ENCODE measurements around the gene PRIM1.
"Not testable (repeated sequence)": the region's sequence is repeated elsewhere in the genome, so short reads cannot be mapped to it uniquely, and the experiment has no call there.

The PRIM1 gene

GRCh38 chr12:56716933-56717880 lies 34.9 kb downstream of the PRIM1 start:
- no peak for DNase-seq

DNA sequence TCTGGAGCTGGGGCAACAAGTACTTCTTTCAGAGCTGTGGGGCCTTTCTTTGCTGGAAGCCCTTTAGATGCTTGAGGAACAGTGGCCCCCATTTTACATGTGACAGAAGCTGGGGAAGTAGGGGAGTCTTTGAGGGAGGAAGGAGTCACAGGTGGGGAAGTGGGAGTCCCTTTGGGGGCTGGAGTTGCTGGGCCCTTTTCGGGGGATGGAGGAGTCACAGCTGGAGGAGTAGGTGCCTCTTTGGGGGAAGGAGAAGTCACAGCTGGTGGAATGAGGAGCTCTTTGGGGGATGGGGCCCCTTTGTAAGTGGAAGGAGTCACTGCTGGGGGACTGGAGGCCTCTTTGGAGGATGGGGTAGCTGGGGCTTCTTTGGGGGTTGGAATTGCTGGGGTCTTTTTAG lies 35.7 kb downstream of the PRIM1 start:
- DNase-seq: no peak

DNA sequence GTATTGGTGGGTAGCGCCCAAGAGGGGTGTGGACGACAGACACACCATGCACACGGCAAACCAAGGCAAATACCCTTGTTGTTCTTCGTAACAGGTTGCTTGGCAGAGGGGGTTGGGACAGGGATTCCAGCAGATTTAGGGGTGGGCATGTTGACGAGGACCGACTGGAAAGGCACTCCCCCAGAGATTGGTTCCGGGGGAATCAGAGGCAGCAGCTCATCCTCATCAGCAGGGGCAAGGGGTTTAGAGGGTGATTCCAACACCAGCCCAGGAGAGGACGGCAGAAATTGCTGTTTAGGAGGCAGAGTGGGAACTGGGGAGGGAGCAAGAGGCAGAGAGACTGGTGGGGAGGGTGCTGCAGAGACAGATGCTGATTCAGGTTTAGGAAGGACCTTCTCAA lies 36.3 kb downstream of the PRIM1 start:
- no peak for DNase-seq

- no peak for DNase-seq
Measured at GRCh38 chr12:56714431-56714929, 37.6 kb downstream of the PRIM1 start.

DNA sequence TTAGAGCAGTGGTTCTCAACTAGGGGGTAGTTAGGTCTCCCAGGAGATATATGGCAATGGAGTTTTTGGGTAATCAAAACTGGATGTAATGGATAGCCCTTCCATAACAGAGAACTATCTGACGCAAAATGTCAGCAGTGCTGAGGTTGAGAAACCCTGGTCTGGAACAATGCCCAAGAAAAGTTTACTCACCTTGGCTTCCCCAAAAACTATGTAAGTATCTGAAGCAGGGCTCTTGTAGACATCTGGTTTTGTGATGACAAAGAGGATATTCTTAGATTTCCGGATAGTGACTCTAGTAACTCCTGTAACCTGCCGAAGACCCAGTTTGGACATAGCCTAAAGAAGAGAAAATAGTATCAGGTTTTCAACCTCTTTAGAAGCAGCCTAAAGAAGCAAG lies 38.8 kb downstream of the PRIM1 start:
- DNase-seq: no peak

DNA sequence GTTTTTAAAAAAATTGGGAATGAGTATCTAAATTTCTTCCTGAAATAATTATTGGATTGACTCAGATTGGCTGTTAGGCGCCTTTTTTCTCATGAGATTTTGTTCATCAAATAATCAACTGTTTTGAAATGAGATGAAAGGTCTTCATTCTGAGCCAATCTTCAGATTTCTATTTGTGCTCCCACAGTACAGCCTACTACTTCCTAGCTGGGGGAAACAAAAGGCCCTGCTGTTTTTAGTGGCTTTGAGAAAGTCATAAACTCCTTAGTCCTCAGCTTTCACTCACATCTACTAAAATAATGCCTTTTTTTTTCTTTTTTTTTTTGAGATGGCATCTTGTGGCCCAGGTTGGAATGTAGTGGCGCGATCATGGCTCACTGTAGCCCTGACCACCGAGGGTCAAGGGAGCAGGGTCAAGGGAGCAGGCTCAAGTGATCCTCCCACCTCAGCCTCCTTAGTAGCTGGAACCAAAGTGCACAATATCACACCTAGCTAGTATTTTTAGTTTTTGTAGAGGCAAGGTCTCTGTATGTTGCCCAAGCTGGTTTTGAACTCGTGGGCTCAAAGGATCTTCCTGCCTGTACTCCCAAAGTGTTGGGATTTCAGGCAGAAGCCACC lies 42.3 kb downstream of the PRIM1 start:
- DNase-seq: no peak

DNA sequence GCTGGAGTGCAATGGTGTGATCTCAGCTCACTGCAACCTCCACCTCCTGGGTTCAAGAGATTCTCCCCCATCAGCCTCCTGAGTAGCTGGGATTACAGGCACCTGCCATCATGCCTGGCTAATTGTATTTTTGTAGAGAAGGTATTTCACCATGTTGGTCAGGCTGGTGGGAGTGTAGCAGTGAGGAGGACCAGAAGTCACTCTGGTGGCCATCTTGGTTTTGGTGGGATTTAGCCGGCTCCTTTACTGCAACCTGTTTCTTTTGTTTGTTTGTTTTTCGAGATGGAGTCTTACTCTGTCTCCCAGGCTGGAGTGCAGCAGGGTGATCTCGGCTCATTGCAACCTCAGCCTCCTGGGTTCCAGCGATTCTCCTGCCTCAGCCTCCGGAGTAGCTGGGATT lies 47.6 kb downstream of the PRIM1 start:
- not testable (repeated sequence) for DNase-seq

DNA sequence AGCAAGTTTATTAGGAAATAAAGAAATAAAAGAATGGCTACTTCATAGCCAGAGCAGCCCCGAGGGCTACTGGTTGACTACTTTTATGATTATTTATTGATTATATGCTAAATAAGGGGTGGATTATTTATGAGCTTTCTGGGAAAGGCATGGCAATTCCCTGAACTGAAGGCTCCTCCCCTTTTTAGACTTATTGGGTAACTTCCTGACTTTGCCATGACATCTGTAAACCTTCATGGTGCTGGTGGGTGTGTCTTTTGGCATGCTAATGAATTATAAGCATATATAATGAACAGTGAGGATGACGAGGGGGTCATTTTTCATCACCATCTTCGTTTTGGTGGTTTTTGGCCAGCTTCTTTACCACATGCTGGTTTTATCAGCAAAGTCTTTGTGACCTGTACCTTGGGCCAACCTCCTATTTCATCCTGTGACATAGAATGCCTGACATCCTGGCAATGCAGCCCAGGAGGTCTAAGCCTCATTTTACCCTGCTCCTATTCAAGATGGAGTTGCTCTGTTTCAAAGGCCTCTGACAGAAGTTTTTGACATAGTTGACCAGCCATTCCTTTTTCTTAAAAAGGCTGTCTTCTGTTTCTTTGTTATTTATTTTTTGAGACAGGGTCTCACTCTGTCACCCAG lies 53.0 kb downstream of the PRIM1 start:
- DNase-seq: no peak

DNA sequence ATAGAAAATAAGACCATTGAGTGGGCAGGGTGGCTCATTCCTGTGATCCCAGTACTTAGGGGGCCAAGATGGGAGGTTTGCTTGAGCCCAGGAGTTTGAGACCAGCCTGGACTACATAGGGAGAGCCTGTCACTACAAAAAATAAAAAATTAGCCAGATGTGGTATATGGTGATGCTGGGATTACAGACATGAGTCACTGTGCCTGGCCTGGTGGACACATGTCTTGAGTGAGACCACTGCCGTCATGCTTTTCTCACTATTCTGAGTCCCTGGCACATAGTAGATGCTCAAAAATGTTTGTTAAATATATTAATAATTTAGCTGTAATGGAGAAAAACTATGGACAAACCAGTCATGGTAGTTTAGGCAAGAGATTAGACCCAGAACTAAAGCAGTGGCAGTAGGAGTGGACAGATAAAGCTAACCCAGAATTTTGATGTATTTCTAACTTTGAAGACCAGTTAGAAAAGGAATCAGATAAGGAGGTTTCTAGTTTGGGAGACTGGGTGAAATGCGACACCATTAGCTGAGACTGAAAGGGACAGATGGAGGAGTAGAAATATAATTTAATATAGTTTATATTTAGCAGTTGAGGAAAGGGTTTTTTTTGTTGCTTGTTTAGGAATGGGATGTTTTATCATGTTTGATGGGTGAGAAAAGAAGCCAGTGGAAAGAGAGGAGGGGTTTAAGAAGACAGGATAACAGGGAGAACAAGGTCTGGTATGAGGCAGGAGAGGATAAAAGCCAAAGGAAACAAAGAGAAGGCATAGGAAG lies 56.6 kb downstream of the PRIM1 start:
- DNase-seq: no peak

DNA sequence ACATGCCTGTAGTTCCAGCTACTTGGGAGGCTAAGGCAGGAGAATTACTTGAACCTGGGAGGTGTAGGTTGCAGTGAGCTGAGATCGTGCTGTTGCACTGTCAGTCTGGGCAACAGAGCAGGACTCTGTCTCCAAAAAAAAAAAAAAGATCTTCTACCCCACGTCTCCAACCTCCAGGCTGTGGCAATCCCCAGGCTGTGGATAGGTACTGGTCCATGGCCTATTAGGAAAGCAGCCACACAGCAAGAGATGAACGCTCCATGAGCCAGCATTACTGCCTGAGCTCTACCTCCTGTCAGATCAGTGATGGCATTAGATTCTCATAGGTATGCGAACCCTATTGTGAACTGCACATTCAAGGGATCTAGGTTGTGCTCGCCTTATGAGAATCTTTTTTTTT lies 58.0 kb downstream of the PRIM1 start:
- no peak for DNase-seq

GRCh38 chr12:56688846-56689109 lies 63.3 kb downstream of the PRIM1 start:
- DNase-seq: no peak

- DNase-seq: peak; percentile 99
Measured at GRCh38 chr12:56688129-56688845, 63.8 kb downstream of the PRIM1 start, which contains the start of gene PTGES3. TSS of gene PTGES3 (minus strand) at chr12:56688284. CDS start at chr12:56687999, 285 bp downstream.

- peak; percentile 46 for DNase-seq
Measured at GRCh38 chr12:56687223-56688128, 64.6 kb downstream of the PRIM1 start.

GRCh38 chr12:56684745-56685359 lies 67.3 kb downstream of the PRIM1 start:
- no peak for DNase-seq

DNA sequence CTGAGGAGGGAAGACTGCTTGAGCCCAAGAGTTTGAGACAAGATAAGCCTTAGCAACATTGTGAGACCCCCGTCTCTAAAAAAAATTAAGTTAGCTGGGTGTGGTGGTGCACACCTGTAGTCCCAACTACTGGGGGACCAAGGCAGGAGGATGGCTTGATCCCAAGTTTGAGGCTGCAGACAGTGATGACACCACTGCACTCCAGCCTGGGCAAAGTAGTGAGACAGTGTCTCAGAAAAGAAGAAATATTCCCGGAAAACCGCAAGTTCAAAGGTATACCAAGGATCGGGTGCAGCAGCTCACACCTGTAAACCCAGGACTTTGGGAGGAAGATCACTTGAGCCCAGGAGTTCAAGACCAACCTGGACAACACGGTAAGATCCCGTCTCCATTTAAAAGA lies 69.8 kb downstream of the PRIM1 start:
- DNase-seq: no peak
